GM19099 (cell line): ENCODE measurements around the gene GLYATL1B.

Experiments
- POLR2A ChIP-seq: IDR thresholded peaks from 3 replicates; pipeline ENCODE4 v1.6.1; 2011; ENCODE audit warnings: low read depth; ENCODE audit not compliant: insufficient read length; ENCODE audit errors: extremely low read depth

GLYATL1B gene

GRCh38 chr11:59114344-59114743 lies 28.2 kb downstream of the GLYATL1B start:
- no peak for TF ChIP-seq POLR2A

GRCh38 chr11:59115553-59115952 lies 29.4 kb downstream of the GLYATL1B start:
- TF ChIP-seq POLR2A: no peak

DNA sequence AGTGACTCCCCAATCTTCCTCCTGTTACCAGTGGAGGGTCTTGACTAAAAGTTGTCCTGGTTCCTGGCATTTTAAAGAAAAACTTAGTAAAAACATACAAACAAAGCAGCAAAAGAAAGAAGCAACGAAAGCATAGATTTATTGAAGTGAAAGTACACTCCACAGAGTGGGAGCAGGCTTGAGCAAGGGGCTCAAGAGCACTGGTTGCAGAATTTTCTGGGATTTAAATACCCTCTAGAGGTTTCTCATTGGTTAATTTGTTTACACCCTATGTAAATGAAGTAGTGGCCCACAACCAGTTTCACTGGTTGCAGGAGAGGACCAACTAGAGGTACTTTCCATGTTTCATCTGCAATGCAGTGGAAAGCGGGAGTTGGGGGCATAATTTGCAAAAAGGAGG lies 31.7 kb downstream of the GLYATL1B start:
- no peak for TF ChIP-seq POLR2A

DNA sequence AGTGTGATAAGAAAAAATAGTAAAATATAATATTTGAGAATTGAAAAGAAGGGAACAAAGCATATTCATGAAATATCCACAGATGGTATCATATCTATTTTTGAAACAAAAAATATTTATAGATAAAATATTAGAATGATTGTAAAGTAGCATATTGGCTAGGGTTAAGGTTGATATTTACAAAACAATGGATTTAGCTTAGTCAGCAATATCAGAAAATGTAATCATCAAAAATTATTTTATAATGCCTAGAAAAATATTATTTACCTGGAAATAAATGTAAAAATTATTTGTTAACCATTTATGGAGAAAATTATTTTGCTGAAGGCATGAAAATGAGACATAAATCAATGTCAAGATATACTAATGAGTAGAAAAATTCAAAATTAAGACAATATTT lies 33.7 kb downstream of the GLYATL1B start:
- TF ChIP-seq POLR2A: no peak

GRCh38 chr11:59135648-59136461 lies 49.7 kb downstream of the GLYATL1B start:
- TF ChIP-seq POLR2A: no peak

GRCh38 chr11:59137190-59137589 lies 51.1 kb downstream of the GLYATL1B start:
- TF ChIP-seq POLR2A: no peak

DNA sequence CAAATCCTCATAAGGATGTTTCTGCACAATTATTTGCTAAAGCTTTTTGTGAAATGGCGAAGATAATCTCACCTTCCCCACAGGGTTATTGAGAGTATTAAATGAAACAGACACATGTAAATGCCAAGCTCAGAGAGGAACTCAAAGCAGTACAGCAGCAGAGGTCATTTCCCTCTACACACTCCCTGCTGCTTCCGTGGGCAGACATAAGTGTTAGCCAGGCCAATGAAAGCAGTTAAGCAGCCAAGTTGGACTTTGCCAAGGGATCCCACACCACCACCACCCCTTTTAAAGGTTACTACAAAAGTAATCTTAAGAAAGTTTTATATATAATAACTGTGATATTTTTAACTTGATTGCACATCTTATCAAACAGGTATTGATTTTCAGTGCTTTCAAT lies 52.5 kb downstream of the GLYATL1B start:
- TF ChIP-seq POLR2A: no peak

DNA sequence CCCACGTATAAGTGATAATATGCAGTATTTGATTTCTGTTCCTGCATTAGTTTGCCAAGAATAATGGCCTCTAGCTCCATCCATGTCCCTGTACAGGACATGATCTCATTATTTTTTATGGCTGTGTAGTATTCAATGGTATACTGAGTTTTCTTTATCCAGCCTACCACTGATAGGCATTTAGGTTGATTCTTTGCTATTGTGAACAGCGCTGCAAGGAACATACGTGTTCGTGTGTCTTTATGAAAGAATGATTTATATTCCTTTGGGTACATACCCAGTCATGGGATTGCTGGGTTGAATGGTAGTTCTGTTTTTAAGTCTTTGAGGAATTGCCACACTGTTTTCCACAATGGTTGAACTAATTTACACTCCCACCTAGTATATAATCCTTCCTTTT lies 55.1 kb downstream of the GLYATL1B start:
- TF ChIP-seq POLR2A: no peak

DNA sequence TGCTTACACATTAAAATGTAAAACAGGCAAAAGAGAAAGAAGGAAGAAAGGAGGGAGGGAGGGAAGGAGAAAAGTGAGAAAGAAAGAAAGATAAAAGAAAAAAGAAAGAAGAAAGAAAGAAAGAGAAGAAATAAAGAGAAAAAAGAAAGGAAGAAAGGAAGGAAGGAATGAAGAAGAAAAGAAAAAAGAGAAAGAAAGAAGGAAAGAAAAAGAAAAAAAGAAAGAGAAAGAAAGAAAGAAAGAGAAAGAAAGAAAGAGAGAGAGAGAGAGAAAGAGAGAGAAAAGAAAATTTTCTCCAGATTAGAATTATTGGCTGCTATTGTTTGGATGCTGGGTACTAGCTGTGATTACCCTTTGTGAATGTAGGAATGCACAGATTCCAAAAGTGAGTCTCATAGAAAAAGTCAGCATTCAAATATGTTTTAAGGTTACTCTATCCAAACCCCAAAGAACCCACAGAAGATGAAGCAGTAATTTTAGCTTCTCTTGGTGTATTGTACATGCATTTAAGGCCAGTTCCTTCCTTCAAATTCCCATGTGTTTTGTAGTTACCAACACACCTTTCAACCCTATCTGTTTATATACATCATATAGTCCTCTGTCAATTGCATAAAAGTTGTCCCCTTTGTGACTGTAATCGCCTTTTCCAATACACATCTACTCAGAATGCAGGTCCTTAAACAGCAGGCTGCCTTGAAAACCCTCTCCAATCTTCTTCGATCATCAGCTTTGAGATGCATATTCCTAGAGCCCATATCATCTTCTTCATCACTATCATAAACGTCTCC lies 55.8 kb downstream of the GLYATL1B start:
- no peak for TF ChIP-seq POLR2A

DNA sequence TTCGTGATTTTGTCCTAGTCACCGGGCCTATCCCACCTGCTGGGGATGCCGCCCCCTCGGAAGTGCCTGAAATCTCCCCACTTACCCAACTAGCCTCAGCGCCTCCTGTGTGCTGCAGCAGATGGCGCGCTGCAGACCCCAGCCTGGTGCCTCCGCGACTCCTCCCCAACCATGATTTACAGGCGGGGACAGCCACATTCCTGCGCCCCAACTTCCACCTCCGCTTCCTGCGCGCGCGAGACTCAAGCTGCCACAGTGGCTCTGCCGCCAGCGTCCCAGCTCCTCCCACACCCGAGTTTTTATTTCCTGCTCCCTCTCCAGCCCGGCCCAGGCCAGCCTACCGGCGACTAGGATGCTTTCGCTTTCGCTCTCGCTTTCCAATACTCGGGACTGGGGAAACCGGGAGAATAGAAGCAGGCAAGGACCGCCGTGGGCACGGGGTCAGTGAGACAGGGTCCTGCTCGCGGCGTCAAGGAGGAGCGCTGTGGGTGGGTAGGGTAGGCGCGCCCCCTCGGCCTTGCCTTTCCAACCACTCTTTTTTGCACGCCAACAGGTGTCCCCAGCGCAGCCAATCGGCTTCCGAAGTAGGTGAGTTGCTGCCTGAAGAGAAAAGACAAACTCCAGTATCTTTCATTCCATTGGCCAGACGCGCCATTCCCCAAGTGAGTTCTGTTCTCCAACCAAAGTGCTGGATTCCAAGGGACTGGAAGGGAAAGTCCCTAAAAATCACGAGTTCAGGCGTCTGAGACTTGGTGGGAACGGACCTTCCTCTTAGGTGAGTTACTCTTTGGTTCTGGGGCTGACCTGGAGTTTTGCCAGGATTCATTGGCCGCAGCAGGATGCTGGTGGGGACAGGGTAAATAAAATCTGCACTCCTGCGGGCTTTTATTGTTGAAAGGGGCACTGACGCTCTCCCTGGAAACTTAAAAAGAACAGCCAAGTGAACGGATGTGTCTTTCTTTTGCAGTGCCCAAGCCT lies 56.7 kb downstream of the GLYATL1B start, which contains the start of gene FAM111A:
TSS of gene FAM111A (plus strand) at position 327 of the 978 bp plus-strand sequence. CDS start 6,017 bp downstream, outside the sequence.
- TF ChIP-seq POLR2A: peak; percentile 22

DNA sequence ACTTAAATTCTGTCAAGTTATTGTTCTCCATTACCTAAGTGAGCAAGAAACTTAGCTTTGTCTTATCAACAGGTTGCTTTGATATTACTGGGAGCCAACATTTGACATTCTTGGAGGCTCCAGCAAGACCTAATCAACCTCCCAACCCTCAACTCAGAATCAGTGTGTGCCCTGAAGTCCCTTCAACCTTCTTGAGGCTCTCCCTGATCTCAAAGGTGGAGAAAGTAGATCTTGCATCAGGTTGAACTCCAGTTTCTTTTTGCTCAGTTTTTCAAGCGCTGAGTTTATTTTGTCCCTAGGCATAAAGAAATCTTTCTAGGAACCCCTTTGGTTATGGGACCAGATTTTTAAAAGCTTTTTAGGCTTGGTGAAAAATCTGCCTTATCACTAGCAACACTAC lies 58.0 kb downstream of the GLYATL1B start:
- TF ChIP-seq POLR2A: no peak
